T-cell (primary cell): ENCODE results near the gene MAP4K4. TPM values are rescaled to one million over a fixed set of nuclear protein-coding genes. Genes with fewer than 3 reads are reported as not detected.

Source experiments
- ATAC-seq, 4 experiments: fragments of 200-7000 bp in 3 of 4; fragments of 150-1000 bp in 1 of 4; cut with Tn5 transposase; replicated peaks in 1 of 4; 1 replicate in 3 of 4; 2 replicates in 1 of 4; pipeline ENCODE4 v1.10.0; 2021; ENCODE audit warnings: moderate library complexity in 3 of 4, mild to moderate bottlenecking in 2 of 4, moderate number of reproducible peaks in 1 of 4
- CTCF ChIA-PET, 2 donors: fragments of 300-600 bp; sonication (Branson Sonifier 250); formaldehyde crosslinking; loops; one replicate each; lab custom pipeline; 2022; ENCODE audit warnings: antibody characterized with exemption in 2 of 2; lab: Charles Lee
- POLR2A ChIA-PET, 2 donors: fragments of 300-600 bp; sonication (Branson Sonifier 250); formaldehyde crosslinking; loops; one replicate each; lab custom pipeline; 2022; ENCODE audit warnings: antibody characterized with exemption in 2 of 2; lab: Charles Lee
- DNase-seq, 35 experiments: peaks; one replicate each; pipeline versions ENCODE4 v3.0.0 to v3.0.0-alpha.2; 2013 to 2023
- H3K27ac ChIP-seq: one replicate; pipeline ENCODE4 v1.5.1; 2013; ENCODE audit warnings: low read length
- H3K27me3 ChIP-seq, 2 experiments: replicated peaks in 1 of 2; 1 replicate in 1 of 2; 2 replicates in 1 of 2; pipeline versions ENCODE4 v1.6.1 to v1.7.0; 2013; ENCODE audit warnings: low read length in 1 of 2, mixed read lengths in 1 of 2; ENCODE audit not compliant: control insufficient read depth in 2 of 2, insufficient read depth in 2 of 2; ENCODE audit errors: extremely low read depth in 1 of 2
- H3K36me3 ChIP-seq, 2 donors: 1 replicate in 1 of 2; 2 replicates in 1 of 2; pipeline versions ENCODE4 v1.6.1 to v1.7.0; 2013; ENCODE audit warnings: low read length in 1 of 2; ENCODE audit not compliant: control insufficient read depth in 2 of 2, insufficient read depth in 1 of 2; ENCODE audit errors: extremely low read depth in 1 of 2
- H3K4me1 ChIP-seq, 2 experiments: 1 replicate in 1 of 2; 2 replicates in 1 of 2; pipeline versions ENCODE4 v1.6.1 to v1.7.0; 2013; ENCODE audit warnings: low read length in 2 of 2, mixed read lengths in 1 of 2; ENCODE audit not compliant: insufficient read depth in 2 of 2, control insufficient read depth in 1 of 2; ENCODE audit errors: extremely low read depth in 1 of 2
- H3K4me3 ChIP-seq, 2 donors: 1 replicate in 1 of 2; 2 replicates in 1 of 2; pipeline versions ENCODE4 v1.5.1 to v1.7.0; 2013; ENCODE audit warnings: mild to moderate bottlenecking in 2 of 2, low read length in 1 of 2, moderate library complexity in 1 of 2; ENCODE audit not compliant: control insufficient read depth in 1 of 2; ENCODE audit errors: extremely low read depth in 1 of 2
- H3K9me3 ChIP-seq: 2 replicates; pipeline ENCODE4 v1.7.0; 2013
- H3K27ac Mint-ChIP-seq, 2 donors: one replicate each; pipeline ENCODE4 v1.8.0; 2020 to 2021; ENCODE audit warnings: mild to moderate bottlenecking in 2 of 2, mixed read lengths in 2 of 2
- H3K27me3 Mint-ChIP-seq, 2 donors: one replicate each; pipeline ENCODE4 v1.8.0; 2021 to 2022; ENCODE audit warnings: mixed read lengths in 2 of 2
- H3K36me3 Mint-ChIP-seq: one replicate; pipeline ENCODE4 v1.8.0; 2021; ENCODE audit warnings: mixed read lengths
- H3K4me1 Mint-ChIP-seq, 3 donors: one replicate each; pipeline ENCODE4 v1.8.0; 2020 to 2022; ENCODE audit warnings: mixed read lengths in 3 of 3, mild to moderate bottlenecking in 1 of 3
- H3K4me3 Mint-ChIP-seq, 3 donors: one replicate each; pipeline ENCODE4 v1.8.0; 2020 to 2022; ENCODE audit warnings: mild to moderate bottlenecking in 3 of 3, mixed read lengths in 3 of 3, moderate library complexity in 3 of 3
- H3K9me3 Mint-ChIP-seq, 3 donors: one replicate each; pipeline ENCODE4 v1.8.0; 2020 to 2022; ENCODE audit warnings: mixed read lengths in 3 of 3
- WGBS: methylation state at CpG from one replicate; pipeline ENCODE4 v1.1.5; 2013; ENCODE audit warnings: missing lambda C conversion rate; ENCODE audit not compliant: insufficient coverage; 5-methylcytosine and 5-hydroxymethylcytosine counted together
- total RNA-seq, 35 experiments: library from RNA in 6 of 35; stranded (reverse) in 6 of 35; fragments of 120-200 nt in 1 of 35; gene quantifications; one replicate each; pipeline versions ENCODE4 v1.2.1 to v1.2.4 and lab custom pipeline; 2013 to 2026

MAP4K4 gene
- total RNA-seq, 5 donors from 2014 or later (not counting 1 experiment from before 2014, with no cell fraction given) = 84.2 to 148 (median 93.2) TPM

- H3K4me1 Mint-ChIP-seq = peaks cover 79% of the 10 kb centered on the region in 3 donors
- peaks cover 6% of the 10 kb centered on the region for H3K36me3 Mint-ChIP-seq
- H3K27ac ChIP-seq = no peak overlapping the region
- no peaks in the 10 kb centered on the region for H3K9me3 Mint-ChIP-seq
- peak overlapping the region in 1 of 3 donors; percentile 45 for H3K4me3 Mint-ChIP-seq
- no peak overlapping the region for H3K4me3 ChIP-seq
- peaks cover 33 to 34% of the 10 kb centered on the region in 2 experiments for H3K4me1 ChIP-seq
- no peaks in the 10 kb centered on the region for H3K36me3 ChIP-seq
- peak in 1 of 4 experiments; percentile 34 for ATAC-seq
- H3K27me3 ChIP-seq = no peaks in the 10 kb centered on the region
- no peak for DNase-seq
- no CpG with 5 or more reads among the region's 3 CpGs for WGBS
- ChIA-PET POLR2A (interaction anchor here in 1 of 2 donors (0.6 kb wide), 1 partner anchor 11 kb away, joined by 3 read pairs; no protein-coding TSS in a partner anchor), CTCF (interaction anchor here (0.8 to 1.1 kb wide), 2 partner anchors 15 to 72 kb away, joined by 3 read pairs; no protein-coding TSS in a partner anchor)
- H3K27me3 Mint-ChIP-seq = no peaks in the 10 kb centered on the region
- no peaks in the 10 kb centered on the region for H3K9me3 ChIP-seq
- peak overlapping the region; percentile 24 to 35 for H3K27ac Mint-ChIP-seq
Measured at GRCh38 chr2:101751875-101752619, 54.5 kb downstream of the MAP4K4 start.

GRCh38 chr2:101752716-101753616 is 55.5 kb downstream of the MAP4K4 start:
- no peaks in the 10 kb centered on the region for H3K9me3 Mint-ChIP-seq
- no peak overlapping the region for H3K27ac ChIP-seq
- no peaks in the 10 kb centered on the region for H3K27me3 ChIP-seq
- peaks cover 33 to 37% of the 10 kb centered on the region in 2 experiments for H3K4me1 ChIP-seq
- H3K4me3 ChIP-seq = no peak overlapping the region
- ChIA-PET POLR2A (interaction anchor here (0.7 to 0.8 kb wide), 3 partner anchors 17 to 62 kb away, joined by 5 to 6 read pairs (median 5); no protein-coding TSS in a partner anchor), CTCF (interaction anchor here (0.6 to 1.1 kb wide), 5 partner anchors 14 to 418 kb away, joined by 3 to 4 read pairs (median 3); no protein-coding TSS in a partner anchor)
- no peaks in the 10 kb centered on the region for H3K36me3 ChIP-seq
- peak overlapping the region in 1 of 3 donors; percentile 45 for H3K4me3 Mint-ChIP-seq
- ATAC-seq = no peak
- H3K27me3 Mint-ChIP-seq = no peaks in the 10 kb centered on the region
- peaks cover 4% of the 10 kb centered on the region for H3K36me3 Mint-ChIP-seq
- H3K4me1 Mint-ChIP-seq = peaks cover 78 to 79% (median 78%) of the 10 kb centered on the region in 3 donors
- WGBS = 93% methylated on average over 4 of the region's 5 CpGs
- peak overlapping the region; percentile 30 to 66 for H3K27ac Mint-ChIP-seq
- no peaks in the 10 kb centered on the region for H3K9me3 ChIP-seq
- DNase-seq = no peak

- Mint-ChIP-seq H3K27ac (peak overlapping the region; percentile 50 to 71), H3K27me3 (no peaks in the 10 kb centered on the region), H3K4me3 (peak overlapping the region in 1 of 3 donors; percentile 9), H3K36me3 (peaks cover 5% of the 10 kb centered on the region), H3K4me1 (peaks cover 77 to 83% (median 80%) of the 10 kb centered on the region in 3 donors), H3K9me3 (no peaks in the 10 kb centered on the region)
- no CpG with 5 or more reads among the region's 5 CpGs for WGBS
- ChIA-PET CTCF (interaction anchor here in 1 of 2 donors (0.6 to 0.9 kb wide), 2 partner anchors 17 to 335 kb away, joined by 3 to 4 read pairs; no protein-coding TSS in a partner anchor), POLR2A (interaction anchor here (0.6 to 0.8 kb wide), 4 partner anchors 17 to 641 kb away, joined by 3 to 6 read pairs (median 5); no protein-coding TSS in a partner anchor)
- DNase-seq = no peak
- H3K36me3 ChIP-seq = no peaks in the 10 kb centered on the region
- H3K4me3 ChIP-seq = no peak overlapping the region
- peaks cover 33 to 37% of the 10 kb centered on the region in 2 experiments for H3K4me1 ChIP-seq
- no peak overlapping the region for H3K27ac ChIP-seq
- H3K9me3 ChIP-seq = no peaks in the 10 kb centered on the region
- ATAC-seq = no peak
- H3K27me3 ChIP-seq = no peaks in the 10 kb centered on the region
Measured at GRCh38 chr2:101753720-101754490, 56.4 kb downstream of the MAP4K4 start.

GRCh38 chr2:101754618-101755017 is 57.1 kb downstream of the MAP4K4 start:
- no peak for DNase-seq
- no peaks in the 10 kb centered on the region for H3K9me3 Mint-ChIP-seq
- Histone ChIP-seq H3K36me3 (no peaks in the 10 kb centered on the region), H3K9me3 (no peaks in the 10 kb centered on the region), H3K4me3 (no peak overlapping the region), H3K4me1 (peaks cover 33 to 37% of the 10 kb centered on the region in 2 experiments), H3K27me3 (no peaks in the 10 kb centered on the region), H3K27ac (no peak overlapping the region)
- no peaks in the 10 kb centered on the region for H3K27me3 Mint-ChIP-seq
- ChIA-PET POLR2A (interaction anchor here in 1 of 2 donors (0.6 kb wide), 1 partner anchor 641 kb away, joined by 3 read pairs; no protein-coding TSS in a partner anchor), CTCF (interaction anchor here in 1 of 2 donors (0.6 to 0.7 kb wide), 3 partner anchors 22 to 336 kb away, joined by 3 to 6 read pairs (median 4); no protein-coding TSS in a partner anchor)
- peaks cover 5% of the 10 kb centered on the region for H3K36me3 Mint-ChIP-seq
- no peak for ATAC-seq
- peak overlapping the region; percentile 16 to 50 for H3K27ac Mint-ChIP-seq
- H3K4me1 Mint-ChIP-seq = peaks cover 79 to 83% (median 83%) of the 10 kb centered on the region in 3 donors
- H3K4me3 Mint-ChIP-seq = no peak overlapping the region
- 100% methylated on average over 1 of the region's 2 CpGs for WGBS

GRCh38 chr2:101756266-101756665 is 58.8 kb downstream of the MAP4K4 start:
- Histone ChIP-seq H3K27me3 (no peaks in the 10 kb centered on the region), H3K36me3 (no peaks in the 10 kb centered on the region), H3K4me1 (peaks cover 33 to 38% of the 10 kb centered on the region in 2 experiments), H3K9me3 (no peaks in the 10 kb centered on the region), H3K4me3 (no peak overlapping the region), H3K27ac (no peak overlapping the region)
- no peak overlapping the region for H3K27ac Mint-ChIP-seq
- H3K9me3 Mint-ChIP-seq = no peaks in the 10 kb centered on the region
- H3K27me3 Mint-ChIP-seq = no peaks in the 10 kb centered on the region
- ATAC-seq (no peak), DNase-seq (no peak)
- peaks cover 74 to 84% (median 80%) of the 10 kb centered on the region in 3 donors for H3K4me1 Mint-ChIP-seq
- ChIA-PET POLR2A (interaction anchor here in 1 of 2 donors (0.6 kb wide), 2 partner anchors 10 to 109 kb away, joined by 4 to 5 read pairs; no protein-coding TSS in a partner anchor), CTCF (interaction anchor here (0.6 to 0.8 kb wide), 5 partner anchors 10 to 765 kb away, joined by 3 to 6 read pairs (median 5); no protein-coding TSS in a partner anchor)
- WGBS = 93% methylated on average over 2 of the region's 3 CpGs
- peaks cover 5% of the 10 kb centered on the region for H3K36me3 Mint-ChIP-seq
- peak overlapping the region in 1 of 3 donors; percentile 52 for H3K4me3 Mint-ChIP-seq
